WTC11 (cell line): ENCODE measurements around the gene KIF6.

Experiments used
- ATF1 ChIP-seq: sonication (generic); formaldehyde crosslinking; IDR thresholded peaks from 2 replicates; pipeline ENCODE4 v1.8.1; 2023; ENCODE audit warnings: mild to moderate bottlenecking, moderate library complexity, missing genetic modification reagents
- CREB1 ChIP-seq: sonication (generic); formaldehyde crosslinking; IDR thresholded peaks from 2 replicates; pipeline ENCODE4 v1.8.0; 2023; ENCODE audit warnings: mild to moderate bottlenecking, missing genetic modification reagents
- CREM ChIP-seq: sonication (generic); formaldehyde crosslinking; IDR thresholded peaks from 2 replicates; pipeline ENCODE4 v1.8.1; 2022; ENCODE audit warnings: mild to moderate bottlenecking, missing genetic modification reagents, moderate library complexity
- CTCF ChIP-seq: fragments of 200-600 bp; IDR thresholded peaks from 2 replicates; pipeline ENCODE4 v1.8.0; 2022; ENCODE audit warnings: antibody characterized with exemption
- USF2 ChIP-seq: sonication (generic); formaldehyde crosslinking; IDR thresholded peaks from 2 replicates; pipeline ENCODE4 v1.8.1; 2023; ENCODE audit warnings: mild to moderate bottlenecking, missing genetic modification reagents, moderate library complexity

- TF ChIP-seq CREM (CRISPR knock-in tag) (no peak), USF2 (CRISPR knock-in tag) (no peak), CTCF (no peak), CREB1 (no peak), ATF1 (no peak)
Observed at GRCh38 chr6:39381550-39382140, 343.6 kb downstream of the KIF6 start.
